ENCODE measurements around the gene CEP70. TPM values are rescaled to one million over a fixed set of nuclear protein-coding genes. Genes with fewer than 3 reads are reported as not detected.

CEP70 gene
- total RNA-seq, 1 experiment from 2014 or later, result 25.6 TPM

- Histone ChIP-seq H3K36me3 (ENCODE audit: insufficient read depth, low read length, poor library complexity, severe bottlenecking) (no peaks in the 10 kb centered on the region), H3K27ac (ENCODE audit: low read depth, low read length, poor library complexity, severe bottlenecking) (no peak overlapping the region), H3K4me1 (ENCODE audit: insufficient read depth, low read length, poor library complexity, severe bottlenecking) (no peaks in the 10 kb centered on the region), H3K9me3 (ENCODE audit: low read depth, low read length, poor library complexity, severe bottlenecking) (no peaks in the 10 kb centered on the region), H3K4me3 (ENCODE audit: low read depth, low read length, poor library complexity, severe bottlenecking) (no peak overlapping the region), H3K27me3 (replicated peaks; ENCODE audit: insufficient read depth, low read depth, low read length, poor library complexity) (no peaks in the 10 kb centered on the region)
- intact Hi-C loops (cut with micrococcal nuclease; ENCODE audit: unreplicated experiment), result loop anchor here (5.0 to 10.0 kb wide), 2 partner anchors 114 to 227 kb away; partner anchors contain the start of gene CEP70
- CTCF ChIA-PET, result interaction anchor here (2.1 kb wide), 1 partner anchor 438 kb away, joined by 45 read pairs; no protein-coding TSS in a partner anchor
- TF ChIP-seq EZH2 (IDR thresholded peaks at IDR 0.05; ENCODE audit: borderline replicate concordance, low read depth, low read length, poor library complexity, severe bottlenecking) (no peak), CTCF (conservative IDR thresholded peaks at IDR 0.05; ENCODE audit: low read depth, low read length) (no peak)
- BruUV-seq (replicated peaks), result no TSS peak
- POLR2A ChIA-PET (ENCODE audit: low non-redundant PET), result no interaction called here
- DNase-seq (ENCODE audit: low spot score), result no peak
These were observed 116.3 kb downstream of the CEP70 start for GRCh38 chr3:138477801-138478200.

DNA sequence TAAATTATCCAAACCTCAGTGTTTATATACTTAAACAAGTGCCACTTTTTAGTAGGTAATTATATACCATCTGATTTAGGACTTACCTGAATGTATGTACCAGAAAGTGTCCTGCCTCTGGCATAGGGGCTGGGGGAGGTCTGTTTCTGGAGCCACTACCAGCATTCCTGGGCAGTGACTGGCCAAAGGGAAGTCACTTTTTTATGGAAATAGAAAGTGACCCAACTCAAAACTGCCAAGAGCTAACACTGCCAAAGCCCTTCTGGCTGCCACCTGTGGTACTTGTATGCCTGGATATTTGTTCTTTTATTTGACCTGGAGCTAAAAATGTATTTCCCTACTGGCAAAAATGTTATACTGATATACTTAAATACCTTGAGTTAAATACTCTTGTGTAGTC, 116.9 kb downstream of the CEP70 start:
- POLR2A ChIA-PET (ENCODE audit: low non-redundant PET), result no interaction called here
- Histone ChIP-seq H3K4me3 (ENCODE audit: low read depth, low read length, poor library complexity, severe bottlenecking) (no peak overlapping the region), H3K36me3 (ENCODE audit: insufficient read depth, low read length, poor library complexity, severe bottlenecking) (no peaks in the 10 kb centered on the region), H3K4me1 (ENCODE audit: insufficient read depth, low read length, poor library complexity, severe bottlenecking) (no peaks in the 10 kb centered on the region), H3K9me3 (ENCODE audit: low read depth, low read length, poor library complexity, severe bottlenecking) (no peaks in the 10 kb centered on the region), H3K27ac (ENCODE audit: low read depth, low read length, poor library complexity, severe bottlenecking) (no peak overlapping the region), H3K27me3 (replicated peaks; ENCODE audit: insufficient read depth, low read depth, low read length, poor library complexity) (no peaks in the 10 kb centered on the region)
- intact Hi-C loops (cut with micrococcal nuclease; ENCODE audit: unreplicated experiment), result loop anchor here (5.0 to 10.0 kb wide), 2 partner anchors 115 to 228 kb away; partner anchors contain the start of gene CEP70
- TF ChIP-seq EZH2 (IDR thresholded peaks at IDR 0.05; ENCODE audit: borderline replicate concordance, low read depth, low read length, poor library complexity, severe bottlenecking), result no peak
- no peak for TF ChIP-seq CTCF (conservative IDR thresholded peaks at IDR 0.05; ENCODE audit: low read depth, low read length)
- BruUV-seq (replicated peaks), result no TSS peak
- CTCF ChIA-PET, result no interaction called here
- no peak for DNase-seq (ENCODE audit: low spot score)

GRCh38 chr3:138476526-138476925, 117.5 kb downstream of the CEP70 start:
- Histone ChIP-seq H3K9me3 (ENCODE audit: low read depth, low read length, poor library complexity, severe bottlenecking) (no peaks in the 10 kb centered on the region), H3K27ac (ENCODE audit: low read depth, low read length, poor library complexity, severe bottlenecking) (no peak overlapping the region), H3K36me3 (ENCODE audit: insufficient read depth, low read length, poor library complexity, severe bottlenecking) (no peaks in the 10 kb centered on the region), H3K4me1 (ENCODE audit: insufficient read depth, low read length, poor library complexity, severe bottlenecking) (no peaks in the 10 kb centered on the region), H3K4me3 (ENCODE audit: low read depth, low read length, poor library complexity, severe bottlenecking) (no peak overlapping the region), H3K27me3 (replicated peaks; ENCODE audit: insufficient read depth, low read depth, low read length, poor library complexity) (no peaks in the 10 kb centered on the region)
- TF ChIP-seq EZH2 (IDR thresholded peaks at IDR 0.05; ENCODE audit: borderline replicate concordance, low read depth, low read length, poor library complexity, severe bottlenecking) (no peak), CTCF (conservative IDR thresholded peaks at IDR 0.05; ENCODE audit: low read depth, low read length) (no peak)
- no TSS peak for BruUV-seq (replicated peaks)
- DNase-seq (ENCODE audit: low spot score), result no peak
- intact Hi-C loops (cut with micrococcal nuclease; ENCODE audit: unreplicated experiment), result loop anchor here (5.0 to 10.0 kb wide), 2 partner anchors 116 to 228 kb away; partner anchors contain the start of gene CEP70
- CTCF ChIA-PET, result no interaction called here
- POLR2A ChIA-PET (ENCODE audit: low non-redundant PET), result no interaction called here
